Measurements from ENCODE around the gene TSEN2. TPM values are rescaled to one million over a fixed set of nuclear protein-coding genes. Genes with fewer than 3 reads are reported as not detected.

TSEN2 gene
- total and polyA plus RNA-seq, 7 experiments from 2014 or later = 12.1 to 27.5 (median 13.9) TPM

DNA sequence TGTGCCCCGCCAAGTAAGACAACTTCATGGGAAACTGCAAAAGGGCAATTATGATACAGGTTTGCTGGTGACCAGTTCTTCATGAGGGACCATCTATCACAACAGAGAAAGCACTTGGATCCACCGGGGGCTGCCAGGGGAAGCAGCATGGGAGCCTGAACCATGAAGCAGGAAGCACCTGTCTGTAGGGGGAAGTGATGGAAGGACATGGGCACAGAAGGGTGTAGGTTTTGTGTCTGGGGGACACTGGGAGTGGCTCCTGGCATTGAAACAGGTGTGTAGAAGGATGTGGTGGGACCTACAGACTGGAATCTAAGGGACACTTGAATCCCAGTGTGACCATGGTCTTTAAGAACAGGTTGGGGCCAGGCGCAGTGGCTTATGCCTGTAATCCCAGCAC, 95.2 kb downstream of the TSEN2 start:
- ChIA-PET CTCF (no interaction called here), POLR2A (no interaction called here)
- DNase-seq (no peak), ATAC-seq (no peak)
- Histone ChIP-seq H3K4me3 (ENCODE audit: low read length) (no peak overlapping the region), H3K27me3 (ENCODE audit: control insufficient read depth in 2 of 2, insufficient read depth in 2 of 2, low read length in 2 of 2) (no peaks in the 10 kb centered on the region), H3K27ac (ENCODE audit: low read depth, low read length) (no peak overlapping the region), H3K4me1 (ENCODE audit: control insufficient read depth in 2 of 2, insufficient read depth in 2 of 2, low read length in 2 of 2) (no peaks in the 10 kb centered on the region), H3K36me3 (ENCODE audit: control insufficient read depth in 2 of 3, insufficient read depth in 3 of 3, low read length in 3 of 3) (peaks cover 6 to 96% (median 18%) of the 10 kb centered on the region in 3 experiments), H3K9me3 (ENCODE audit: control insufficient read depth in 2 of 3, low read length in 3 of 3) (peaks cover 0 to 7% (median 0%) of the 10 kb centered on the region in 3 experiments)
- H3K9me3 Mint-ChIP-seq = peaks cover 0 to 17% (median 8%) of the 10 kb centered on the region in 11 donors
- no peaks in the 10 kb centered on the region for H3K27me3 Mint-ChIP-seq
- intact Hi-C loops (cut with micrococcal nuclease) = no loop called here
- H3K4me1 Mint-ChIP-seq = peaks cover 0 to 4% (median 0%) of the 10 kb centered on the region in 7 donors
- peaks cover 22 to 77% (median 46%) of the 10 kb centered on the region in 5 donors for H3K36me3 Mint-ChIP-seq
- no peak overlapping the region for H3K4me3 Mint-ChIP-seq
- H3K27ac Mint-ChIP-seq = peak overlapping the region in 8 of 9 donors; percentile 59 to 78 (median 67)

DNA sequence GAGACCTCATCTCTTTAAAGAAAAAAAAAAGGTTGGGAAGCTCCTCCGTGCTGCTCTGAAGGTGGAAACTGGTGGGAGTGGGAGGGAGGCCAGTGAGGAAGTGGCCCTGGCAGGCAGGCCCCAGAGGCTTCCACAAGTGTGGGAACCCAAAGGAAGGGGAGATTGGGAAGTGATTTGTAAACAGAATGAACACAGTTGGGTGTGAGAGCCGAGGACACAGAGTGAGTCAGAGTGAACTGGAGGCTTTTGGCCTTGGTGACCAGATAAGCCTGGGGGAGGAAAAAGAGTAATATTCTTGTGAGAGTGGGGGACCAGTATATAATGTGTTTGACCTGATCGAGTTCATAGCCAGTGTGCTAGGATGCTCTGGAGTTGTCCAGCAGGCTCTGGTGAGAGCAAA, 95.6 kb downstream of the TSEN2 start:
- POLR2A ChIA-PET = no interaction called here
- no peak for DNase-seq
- Histone ChIP-seq H3K4me3 (ENCODE audit: low read length) (no peak overlapping the region), H3K27me3 (ENCODE audit: control insufficient read depth in 2 of 2, insufficient read depth in 2 of 2, low read length in 2 of 2) (no peaks in the 10 kb centered on the region), H3K27ac (ENCODE audit: low read depth, low read length) (no peak overlapping the region), H3K4me1 (ENCODE audit: control insufficient read depth in 2 of 2, insufficient read depth in 2 of 2, low read length in 2 of 2) (no peaks in the 10 kb centered on the region), H3K36me3 (ENCODE audit: control insufficient read depth in 2 of 3, insufficient read depth in 3 of 3, low read length in 3 of 3) (peaks cover 7 to 96% (median 19%) of the 10 kb centered on the region in 3 experiments), H3K9me3 (ENCODE audit: control insufficient read depth in 2 of 3, low read length in 3 of 3) (peaks cover 0 to 7% (median 0%) of the 10 kb centered on the region in 3 experiments)
- intact Hi-C loops (cut with micrococcal nuclease) = no loop called here
- CTCF ChIA-PET = no interaction called here
- Mint-ChIP-seq H3K9me3 (peaks cover 0 to 17% (median 8%) of the 10 kb centered on the region in 11 donors), H3K4me1 (peaks cover 0 to 4% (median 0%) of the 10 kb centered on the region in 7 donors), H3K36me3 (peaks cover 24 to 77% (median 45%) of the 10 kb centered on the region in 5 donors), H3K27ac (peak overlapping the region in 6 of 9 donors; percentile 59 to 78 (median 71)), H3K4me3 (no peak overlapping the region), H3K27me3 (no peaks in the 10 kb centered on the region)
- no peak for ATAC-seq

DNA sequence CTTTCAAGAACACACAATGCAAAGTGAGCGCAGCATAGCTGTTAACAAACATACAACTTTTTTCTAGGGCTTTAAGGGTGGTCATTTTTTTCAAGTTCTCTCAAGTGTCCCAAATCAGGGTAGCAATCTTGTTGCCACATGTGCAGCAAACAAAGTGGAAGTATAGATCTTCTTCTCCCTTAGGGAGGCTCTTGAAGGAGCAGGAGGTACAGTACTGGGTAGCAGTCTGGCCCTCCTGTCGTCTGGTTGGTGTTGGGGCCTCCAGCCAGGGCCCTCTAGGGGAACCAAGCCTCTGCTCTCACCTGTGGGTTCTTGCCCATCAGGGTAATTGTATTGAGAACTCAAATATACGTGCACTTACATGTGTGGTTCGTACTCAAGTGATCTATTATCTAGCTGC, 98.5 kb downstream of the TSEN2 start:
- Mint-ChIP-seq H3K36me3 (peaks cover 10 to 59% (median 33%) of the 10 kb centered on the region in 5 donors), H3K4me1 (peaks cover 0 to 4% (median 0%) of the 10 kb centered on the region in 7 donors), H3K27me3 (no peaks in the 10 kb centered on the region), H3K4me3 (no peak overlapping the region), H3K9me3 (peaks cover 0 to 2% (median 0%) of the 10 kb centered on the region in 11 donors), H3K27ac (peak overlapping the region in 2 of 9 donors; percentile 7 to 25)
- H3K27ac ChIP-seq (ENCODE audit: low read depth, low read length) = no peak overlapping the region
- no peak for DNase-seq
- no peaks in the 10 kb centered on the region for H3K9me3 ChIP-seq (ENCODE audit: control insufficient read depth in 2 of 3, low read length in 3 of 3)
- no peak overlapping the region for H3K4me3 ChIP-seq (ENCODE audit: low read length)
- H3K27me3 ChIP-seq (ENCODE audit: control insufficient read depth in 2 of 2, insufficient read depth in 2 of 2, low read length in 2 of 2) = no peaks in the 10 kb centered on the region
- ChIA-PET POLR2A (no interaction called here), CTCF (no interaction called here)
- ATAC-seq = no peak
- no peaks in the 10 kb centered on the region for H3K4me1 ChIP-seq (ENCODE audit: control insufficient read depth in 2 of 2, insufficient read depth in 2 of 2, low read length in 2 of 2)
- H3K36me3 ChIP-seq (ENCODE audit: control insufficient read depth in 2 of 3, insufficient read depth in 3 of 3, low read length in 3 of 3) = peaks cover 5 to 89% (median 16%) of the 10 kb centered on the region in 3 experiments
- intact Hi-C loops (cut with micrococcal nuclease) = no loop called here

Other genes with a start within 250 kb of the TSEN2 start
- gene PPARG, start 195.4 kb upstream of the TSEN2 start, total RNA-seq = 1 to 10 TPM in 1 of 5 experiments, under 1 TPM in 3, not detected in 1; 0.37 to 2.1 (median 0.51) TPM
- not detected for gene PPARG, start 195.4 kb upstream of the TSEN2 start, polyA plus RNA-seq
- not detected for gene MKRN2OS, start 61.0 kb downstream of the TSEN2 start, total RNA-seq
- not detected for gene MKRN2OS, start 61.0 kb downstream of the TSEN2 start, polyA plus RNA-seq
- gene MKRN2, start 72.6 kb downstream of the TSEN2 start, total RNA-seq = 10 to 100 TPM; 21.9 to 34.5 (median 25.4) TPM
- 10 to 100 TPM; 49.8 to 66.2 TPM for gene MKRN2, start 72.6 kb downstream of the TSEN2 start, polyA plus RNA-seq
- 100 to 1,000 TPM in 4 of 5 experiments, 10 to 100 TPM in 1; 93.4 to 129 (median 125) TPM for gene RAF1, start 179.6 kb downstream of the TSEN2 start, total RNA-seq
- 10 to 100 TPM; 50.2 to 87.8 TPM for gene RAF1, start 179.6 kb downstream of the TSEN2 start, polyA plus RNA-seq

All from naive thymus-derived CD4-positive, alpha-beta T cell (primary cell).